ENCODE measurements around the gene PRRC2B. TPM values are rescaled to one million over a fixed set of nuclear protein-coding genes. Genes with fewer than 3 reads are reported as not detected.

PRRC2B gene
- total RNA-seq, 1 experiment from 2014 or later, result 170 TPM

- no peaks in the 10 kb centered on the region for H4K20me1 ChIP-seq (ENCODE audit: insufficient read depth)
- CTCF ChIA-PET, result no interaction called here
- H3K9ac ChIP-seq (ENCODE audit: low read length), result no peak overlapping the region
- H3K9me3 ChIP-seq (ENCODE audit: control insufficient read depth in 1 of 2, insufficient read depth in 1 of 2, low read depth in 1 of 2, low read length in 2 of 2), result no peaks in the 10 kb centered on the region
- no peak for ATAC-seq
- H3K9me2 ChIP-seq (ENCODE audit: insufficient read depth), result no peaks in the 10 kb centered on the region
- POLR2A ChIA-PET, result no interaction called here
- peaks cover 0 to under 1% of the 10 kb centered on the region in 2 experiments; a peak in 1 of 4 replicates for H3K4me1 ChIP-seq (ENCODE audit: control insufficient read depth in 1 of 2, insufficient read depth in 2 of 2, low read length in 2 of 2)
- no TSS peak for BruUV-seq (replicated peaks)
- H3K4me3 ChIP-seq (replicated peaks in 1 of 2; ENCODE audit: low read depth in 1 of 2, low read length in 2 of 2), result no peak overlapping the region
- peaks cover 2% of the 10 kb centered on the region; the same call in 1 of the 2 replicates for H3K79me2 ChIP-seq (ENCODE audit: insufficient read depth, low read length)
- DNase-seq (ENCODE audit: low read depth, low spot score), result no peak
- no peak overlapping the region for H3K4me2 ChIP-seq (ENCODE audit: low read length)
- H3K27me3 ChIP-seq (ENCODE audit: insufficient read depth, low read length), result no peaks in the 10 kb centered on the region
- intact Hi-C loops (cut with micrococcal nuclease), result no loop called here
- TF ChIP-seq ZNF274 (IDR thresholded peaks at IDR 0.05; ENCODE audit: low read depth, low read length) (no peak), POLR2AphosphoS5 (IDR thresholded peaks at IDR 0.05; ENCODE audit: low read depth, low read length) (no peak), EGR1 (IDR thresholded peaks at IDR 0.05; ENCODE audit: low read depth) (no peak), YY1 (IDR thresholded peaks at IDR 0.05; ENCODE audit: extremely low read depth, insufficient replicate concordance, low read depth, low read length) (no peak), MAX (IDR thresholded peaks at IDR 0.05) (no peak), REST (IDR thresholded peaks at IDR 0.05; ENCODE audit: low read depth) (no peak), EZH2 (IDR thresholded peaks at IDR 0.05) (no peak), FOSL1 (IDR thresholded peaks at IDR 0.05; ENCODE audit: low read depth) (no peak), RAD21 (IDR thresholded peaks at IDR 0.05; ENCODE audit: low read depth) (no peak), ZFX (IDR thresholded peaks at IDR 0.05) (no peak), CTCF (IDR thresholded peaks at IDR 0.05 in 2 of 3, conservative IDR thresholded peaks at IDR 0.05 in 1 of 3; ENCODE audit: borderline replicate concordance in 1 of 3, insufficient read depth in 1 of 3, low read depth in 2 of 3, low read length in 2 of 3) (no peak), CBX3 (IDR thresholded peaks at IDR 0.05; ENCODE audit: low read depth) (no peak), SRF (IDR thresholded peaks at IDR 0.05; ENCODE audit: low read depth) (no peak), POLR2A (IDR thresholded peaks at IDR 0.05; ENCODE audit: borderline replicate concordance, extremely low read depth, insufficient read depth, insufficient read length) (no peak), EZH2phosphoT487 (IDR thresholded peaks at IDR 0.05; ENCODE audit: borderline replicate concordance) (no peak)
- H3K27ac ChIP-seq (ENCODE audit: low read depth, low read length), result no peak overlapping the region
- H3K36me3 ChIP-seq (ENCODE audit: control insufficient read depth in 1 of 2, insufficient read depth in 2 of 2, low read length in 2 of 2), result peaks cover 10 to 24% of the 10 kb centered on the region in 2 experiments; a peak in 3 of 4 replicates
- no peak overlapping the region for H2AFZ ChIP-seq (ENCODE audit: low read depth, low read length, poor library complexity, severe bottlenecking)
- RAD21 ChIA-PET (ENCODE audit: low non-redundant PET in 1 of 2, low total read pairs in 2 of 2, uncharacterized antibody in 2 of 2, unreplicated experiment in 2 of 2), result no interaction called here
Measured at GRCh38 chr9:131524665-131525315, 130.9 kb downstream of the PRRC2B start.

Measured in HCT116 (cell line).